ENCODE data around the gene FLNB. TPM values are rescaled to one million over a fixed set of nuclear protein-coding genes. Genes with fewer than 3 reads are reported as not detected.
A peak's percentile ranks its signal among the peaks of the same experiment; 100 is the strongest.

FLNB gene
- total RNA-seq, 1 donor from 2014 or later: 32.0 TPM

DNA sequence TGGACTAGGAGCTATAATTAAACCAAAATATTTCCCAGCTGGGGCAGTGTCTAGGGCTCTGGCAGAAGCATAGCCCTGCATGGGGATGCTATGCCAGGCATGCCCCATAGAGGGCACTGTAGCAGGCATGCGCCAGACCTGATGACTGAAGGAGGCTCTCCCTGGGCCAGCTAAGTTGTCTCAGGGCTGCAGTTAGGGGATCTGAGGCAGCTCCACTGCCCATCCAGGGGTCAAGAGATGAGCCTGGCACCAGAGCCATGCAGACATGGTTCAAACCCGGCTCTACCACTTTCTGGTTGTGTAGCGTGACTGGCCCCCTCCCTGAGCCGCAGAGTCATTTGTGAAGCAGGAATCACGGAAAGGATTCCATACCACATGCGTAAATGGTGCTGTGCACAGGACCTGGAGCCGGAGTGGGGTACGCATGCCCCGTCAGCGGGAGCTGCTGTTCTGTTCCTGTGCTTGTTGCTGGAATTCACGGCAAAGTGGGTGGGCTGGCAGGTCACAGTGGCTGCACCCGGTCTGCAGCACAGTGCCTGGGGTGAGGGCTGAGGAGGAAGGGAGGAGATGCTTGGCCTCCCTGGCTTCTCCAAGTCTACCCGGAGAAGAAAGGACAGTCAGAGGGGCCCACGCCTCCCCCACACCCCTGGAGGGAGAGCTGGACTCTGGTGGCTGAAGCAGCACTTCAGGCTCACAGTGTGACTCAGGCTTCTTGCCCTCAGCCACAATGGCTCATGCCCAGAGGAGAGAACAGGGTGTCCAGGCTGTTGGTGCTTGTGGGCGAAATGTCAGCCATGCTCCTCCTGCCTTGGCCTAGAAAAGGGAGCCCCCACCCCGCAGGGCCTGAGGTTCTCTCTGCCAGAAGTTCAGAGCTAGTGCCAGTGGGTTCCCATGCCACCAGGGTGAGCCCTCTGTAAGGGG lies 159.5 kb downstream of the FLNB start:
- Histone ChIP-seq H3K27ac (no peak overlapping the region), H3K4me1 (peaks cover 17% of the 10 kb centered on the region), H3K36me3 (no peaks in the 10 kb centered on the region), H3K9me3 (ENCODE audit: low read depth) (no peaks in the 10 kb centered on the region), H4K20me1 (ENCODE audit: low read depth) (no peaks in the 10 kb centered on the region), H3K4me2 (no peak overlapping the region), H3K4me3 (no peak overlapping the region), H3K9ac (no peak overlapping the region), H3F3A (ENCODE audit: low read depth) (peaks cover 4% of the 10 kb centered on the region), H2AFZ (replicated peaks) (no peak overlapping the region), H3K79me2 (ENCODE audit: low read depth) (no peaks in the 10 kb centered on the region), H3K27me3 (no peaks in the 10 kb centered on the region)
- H3K36me3 Mint-ChIP-seq: peaks cover 11% of the 10 kb centered on the region
- H3K27ac Mint-ChIP-seq: no peak overlapping the region
- peaks cover 2% of the 10 kb centered on the region for H3K27me3 Mint-ChIP-seq (ENCODE audit: insufficient read depth, low read depth)
- peaks cover 16% of the 10 kb centered on the region for H3K4me1 Mint-ChIP-seq
- H3K9me3 Mint-ChIP-seq: no peaks in the 10 kb centered on the region
- TF ChIP-seq EZH2phosphoT487 (IDR thresholded peaks at IDR 0.05) (no peak), EZH2 (IDR thresholded peaks at IDR 0.05) (no peak)
- TF ChIP-seq, protein P1, sequence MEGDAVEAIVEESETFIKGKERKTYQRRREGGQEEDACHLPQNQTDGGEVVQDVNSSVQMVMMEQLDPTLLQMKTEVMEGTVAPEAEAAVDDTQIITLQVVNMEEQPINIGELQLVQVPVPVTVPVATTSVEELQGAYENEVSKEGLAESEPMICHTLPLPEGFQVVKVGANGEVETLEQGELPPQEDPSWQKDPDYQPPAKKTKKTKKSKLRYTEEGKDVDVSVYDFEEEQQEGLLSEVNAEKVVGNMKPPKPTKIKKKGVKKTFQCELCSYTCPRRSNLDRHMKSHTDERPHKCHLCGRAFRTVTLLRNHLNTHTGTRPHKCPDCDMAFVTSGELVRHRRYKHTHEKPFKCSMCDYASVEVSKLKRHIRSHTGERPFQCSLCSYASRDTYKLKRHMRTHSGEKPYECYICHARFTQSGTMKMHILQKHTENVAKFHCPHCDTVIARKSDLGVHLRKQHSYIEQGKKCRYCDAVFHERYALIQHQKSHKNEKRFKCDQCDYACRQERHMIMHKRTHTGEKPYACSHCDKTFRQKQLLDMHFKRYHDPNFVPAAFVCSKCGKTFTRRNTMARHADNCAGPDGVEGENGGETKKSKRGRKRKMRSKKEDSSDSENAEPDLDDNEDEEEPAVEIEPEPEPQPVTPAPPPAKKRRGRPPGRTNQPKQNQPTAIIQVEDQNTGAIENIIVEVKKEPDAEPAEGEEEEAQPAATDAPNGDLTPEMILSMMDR (IDR thresholded peaks at IDR 0.05): peak; percentile 94
- H3K4me3 Mint-ChIP-seq: no peak overlapping the region
- DNase-seq (ENCODE audit: low spot score): peak; percentile 78

DNA sequence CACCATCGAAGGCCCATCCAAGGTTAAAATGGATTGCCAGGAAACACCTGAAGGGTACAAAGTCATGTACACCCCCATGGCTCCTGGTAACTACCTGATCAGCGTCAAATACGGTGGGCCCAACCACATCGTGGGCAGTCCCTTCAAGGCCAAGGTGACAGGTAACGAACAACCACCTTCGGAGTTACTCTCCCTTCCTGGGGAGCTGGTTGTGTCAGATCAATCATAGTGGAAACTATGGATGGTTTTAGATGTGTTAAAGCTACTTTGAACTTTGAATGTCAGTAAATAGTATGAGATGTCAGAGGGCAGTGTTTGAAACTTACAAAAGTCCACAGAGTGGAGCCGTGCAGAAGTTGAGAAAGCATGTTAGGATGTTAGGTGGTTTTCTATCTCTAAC lies 160.3 kb downstream of the FLNB start:
- Histone ChIP-seq H2AFZ (replicated peaks) (no peak overlapping the region), H3K4me3 (no peak overlapping the region), H3K9ac (no peak overlapping the region), H3K27me3 (no peaks in the 10 kb centered on the region), H3K36me3 (no peaks in the 10 kb centered on the region), H3K4me1 (peaks cover 22% of the 10 kb centered on the region), H3F3A (ENCODE audit: low read depth) (peaks cover 5% of the 10 kb centered on the region), H3K9me3 (ENCODE audit: low read depth) (no peaks in the 10 kb centered on the region), H3K79me2 (ENCODE audit: low read depth) (no peaks in the 10 kb centered on the region), H4K20me1 (ENCODE audit: low read depth) (no peaks in the 10 kb centered on the region), H3K4me2 (no peak overlapping the region), H3K27ac (no peak overlapping the region)
- Mint-ChIP-seq H3K27me3 (ENCODE audit: insufficient read depth, low read depth) (peaks cover 2% of the 10 kb centered on the region), H3K27ac (no peak overlapping the region), H3K4me1 (peaks cover 14% of the 10 kb centered on the region), H3K36me3 (peaks cover 11% of the 10 kb centered on the region), H3K4me3 (no peak overlapping the region), H3K9me3 (no peaks in the 10 kb centered on the region)
- DNase-seq (ENCODE audit: low spot score): no peak
- TF ChIP-seq EZH2 (IDR thresholded peaks at IDR 0.05) (no peak), EZH2phosphoT487 (IDR thresholded peaks at IDR 0.05) (no peak)
- TF ChIP-seq, protein P1 (IDR thresholded peaks at IDR 0.05): no peak

DNA sequence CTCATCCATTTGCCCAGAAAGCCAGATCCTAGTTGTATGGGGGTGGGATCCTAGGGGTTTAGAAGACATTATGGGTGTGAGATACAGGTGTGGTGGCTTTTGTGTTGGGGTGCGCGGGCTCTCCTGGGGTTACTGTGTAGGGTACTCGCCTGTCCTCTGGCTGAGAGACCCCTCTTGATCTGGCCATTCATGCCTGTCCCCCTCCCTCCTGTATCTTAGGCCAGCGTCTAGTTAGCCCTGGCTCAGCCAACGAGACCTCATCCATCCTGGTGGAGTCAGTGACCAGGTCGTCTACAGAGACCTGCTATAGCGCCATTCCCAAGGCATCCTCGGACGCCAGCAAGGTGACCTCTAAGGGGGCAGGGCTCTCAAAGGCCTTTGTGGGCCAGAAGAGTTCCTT lies 161.1 kb downstream of the FLNB start:
- no peak overlapping the region for H3K4me3 Mint-ChIP-seq
- Histone ChIP-seq H3K27ac (no peak overlapping the region), H4K20me1 (ENCODE audit: low read depth) (no peaks in the 10 kb centered on the region), H3F3A (ENCODE audit: low read depth) (peaks cover 12% of the 10 kb centered on the region), H3K4me2 (no peak overlapping the region), H3K4me3 (no peak overlapping the region), H2AFZ (replicated peaks) (no peak overlapping the region), H3K36me3 (no peaks in the 10 kb centered on the region), H3K79me2 (ENCODE audit: low read depth) (no peaks in the 10 kb centered on the region), H3K27me3 (no peaks in the 10 kb centered on the region), H3K9ac (no peak overlapping the region), H3K4me1 (peaks cover 23% of the 10 kb centered on the region), H3K9me3 (ENCODE audit: low read depth) (no peaks in the 10 kb centered on the region)
- H3K36me3 Mint-ChIP-seq: peaks cover 6% of the 10 kb centered on the region
- TF ChIP-seq, protein P1 (IDR thresholded peaks at IDR 0.05): no peak
- no peak for TF ChIP-seq EZH2 (IDR thresholded peaks at IDR 0.05)
- no peak for TF ChIP-seq EZH2phosphoT487 (IDR thresholded peaks at IDR 0.05)
- no peak for DNase-seq (ENCODE audit: low spot score)
- no peaks in the 10 kb centered on the region for H3K9me3 Mint-ChIP-seq
- no peaks in the 10 kb centered on the region for H3K27me3 Mint-ChIP-seq (ENCODE audit: insufficient read depth, low read depth)
- H3K4me1 Mint-ChIP-seq: peaks cover 11% of the 10 kb centered on the region
- H3K27ac Mint-ChIP-seq: no peak overlapping the region
